Osteoblast (primary cell): ENCODE measurements around the gene CROT. TPM values are rescaled to one million over a fixed set of nuclear protein-coding genes. Genes with fewer than 3 reads are reported as not detected.

ENCODE experiments used
- DNase-seq: peaks from one replicate; pipeline ENCODE4 v3.0.0; 2011; ENCODE audit warnings: low spot score, mixed read lengths; ENCODE audit not compliant: insufficient read length; ENCODE audit errors: missing footprints
- H2AFZ ChIP-seq: 2 replicates; pipeline ENCODE4 v1.6.0; 2011; ENCODE audit warnings: mild to moderate bottlenecking, low read length
- H3K27ac ChIP-seq: 2 replicates; pipeline ENCODE4 v1.5.1; 2011; ENCODE audit warnings: mild to moderate bottlenecking, low read depth, low read length, moderate library complexity
- H3K27me3 ChIP-seq: 2 replicates; pipeline ENCODE4 v1.6.0; 2012; ENCODE audit warnings: mild to moderate bottlenecking, control low read depth, inconsistent platforms, low read length, moderate library complexity; ENCODE audit not compliant: insufficient read depth
- H3K36me3 ChIP-seq: 2 replicates; pipeline ENCODE4 v1.5.1; 2011; ENCODE audit warnings: mild to moderate bottlenecking, low read length, control low read depth, moderate library complexity; ENCODE audit not compliant: insufficient read depth
- H3K4me1 ChIP-seq: 2 replicates; pipeline ENCODE4 v1.5.1; 2011; ENCODE audit warnings: mild to moderate bottlenecking, low read length, control low read depth, moderate library complexity; ENCODE audit not compliant: insufficient read depth
- H3K4me2 ChIP-seq: 2 replicates; pipeline ENCODE4 v1.6.0; 2011; ENCODE audit warnings: mild to moderate bottlenecking, low read length; ENCODE audit not compliant: insufficient read depth
- H3K4me3 ChIP-seq: fragments of 200-600 bp; sonication (generic); 3 replicates; pipeline ENCODE4 v1.5.1; 2012; ENCODE audit warnings: mild to moderate bottlenecking, low read length, inconsistent platforms; ENCODE audit not compliant: insufficient read depth
- H3K79me2 ChIP-seq: 2 replicates; pipeline ENCODE4 v1.6.0; 2012; ENCODE audit warnings: mild to moderate bottlenecking, low read length, control low read depth, inconsistent platforms; ENCODE audit not compliant: insufficient read depth
- H3K9me3 ChIP-seq: 2 replicates; pipeline ENCODE4 v1.5.1; 2011; ENCODE audit warnings: low read depth, low read length, control low read depth
- H4K20me1 ChIP-seq: 2 replicates; pipeline ENCODE4 v1.6.0; 2012; ENCODE audit warnings: mild to moderate bottlenecking, low read length, control low read depth; ENCODE audit not compliant: insufficient read depth
- total RNA-seq: library from RNA; depleted of rRNA; stranded (reverse); fragments of >200 nt; gene quantifications from 2 replicates; pipeline ENCODE4 v1.2.3, GENCODE V29; 2012
- TF ChIP-seq, protein P1 (sequence below): IDR thresholded peaks from 2 replicates; pipeline ENCODE4 v1.5.1; 2011; ENCODE audit warnings: mild to moderate bottlenecking, low read depth, low read length, moderate library complexity; ENCODE audit errors: extremely low read depth

CROT gene
- total RNA-seq, 1 donor: 14.8 TPM

DNA sequence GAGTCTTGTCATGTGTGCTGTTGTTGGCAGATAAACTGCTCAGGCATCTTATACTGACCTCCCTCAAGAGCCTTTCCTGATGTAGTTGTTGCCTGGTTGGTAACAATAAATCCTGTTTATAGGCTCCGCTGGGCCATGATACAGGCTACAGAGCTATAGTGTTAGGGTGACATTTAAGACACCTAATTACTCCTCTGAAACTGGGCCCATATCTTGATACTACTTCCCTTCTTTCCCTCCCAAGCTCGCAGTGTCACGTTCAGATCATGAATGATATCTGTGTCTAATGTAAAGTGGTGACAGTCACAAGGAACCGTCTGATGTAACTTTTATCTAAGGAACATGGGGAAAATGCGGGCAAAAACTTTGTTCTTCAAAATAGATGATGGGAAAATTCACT is 35.4 kb downstream of the CROT start:
- Histone ChIP-seq H3K4me1 (no peaks in the 10 kb centered on the region), H3K4me2 (no peak overlapping the region), H3K4me3 (no peak overlapping the region), H3K27me3 (no peaks in the 10 kb centered on the region), H3K79me2 (no peaks in the 10 kb centered on the region), H3K36me3 (no peaks in the 10 kb centered on the region), H4K20me1 (no peaks in the 10 kb centered on the region), H2AFZ (no peak overlapping the region), H3K27ac (no peak overlapping the region), H3K9me3 (no peaks in the 10 kb centered on the region)
- TF ChIP-seq, protein P1, sequence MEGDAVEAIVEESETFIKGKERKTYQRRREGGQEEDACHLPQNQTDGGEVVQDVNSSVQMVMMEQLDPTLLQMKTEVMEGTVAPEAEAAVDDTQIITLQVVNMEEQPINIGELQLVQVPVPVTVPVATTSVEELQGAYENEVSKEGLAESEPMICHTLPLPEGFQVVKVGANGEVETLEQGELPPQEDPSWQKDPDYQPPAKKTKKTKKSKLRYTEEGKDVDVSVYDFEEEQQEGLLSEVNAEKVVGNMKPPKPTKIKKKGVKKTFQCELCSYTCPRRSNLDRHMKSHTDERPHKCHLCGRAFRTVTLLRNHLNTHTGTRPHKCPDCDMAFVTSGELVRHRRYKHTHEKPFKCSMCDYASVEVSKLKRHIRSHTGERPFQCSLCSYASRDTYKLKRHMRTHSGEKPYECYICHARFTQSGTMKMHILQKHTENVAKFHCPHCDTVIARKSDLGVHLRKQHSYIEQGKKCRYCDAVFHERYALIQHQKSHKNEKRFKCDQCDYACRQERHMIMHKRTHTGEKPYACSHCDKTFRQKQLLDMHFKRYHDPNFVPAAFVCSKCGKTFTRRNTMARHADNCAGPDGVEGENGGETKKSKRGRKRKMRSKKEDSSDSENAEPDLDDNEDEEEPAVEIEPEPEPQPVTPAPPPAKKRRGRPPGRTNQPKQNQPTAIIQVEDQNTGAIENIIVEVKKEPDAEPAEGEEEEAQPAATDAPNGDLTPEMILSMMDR: no peak
- DNase-seq: no peak

DNA sequence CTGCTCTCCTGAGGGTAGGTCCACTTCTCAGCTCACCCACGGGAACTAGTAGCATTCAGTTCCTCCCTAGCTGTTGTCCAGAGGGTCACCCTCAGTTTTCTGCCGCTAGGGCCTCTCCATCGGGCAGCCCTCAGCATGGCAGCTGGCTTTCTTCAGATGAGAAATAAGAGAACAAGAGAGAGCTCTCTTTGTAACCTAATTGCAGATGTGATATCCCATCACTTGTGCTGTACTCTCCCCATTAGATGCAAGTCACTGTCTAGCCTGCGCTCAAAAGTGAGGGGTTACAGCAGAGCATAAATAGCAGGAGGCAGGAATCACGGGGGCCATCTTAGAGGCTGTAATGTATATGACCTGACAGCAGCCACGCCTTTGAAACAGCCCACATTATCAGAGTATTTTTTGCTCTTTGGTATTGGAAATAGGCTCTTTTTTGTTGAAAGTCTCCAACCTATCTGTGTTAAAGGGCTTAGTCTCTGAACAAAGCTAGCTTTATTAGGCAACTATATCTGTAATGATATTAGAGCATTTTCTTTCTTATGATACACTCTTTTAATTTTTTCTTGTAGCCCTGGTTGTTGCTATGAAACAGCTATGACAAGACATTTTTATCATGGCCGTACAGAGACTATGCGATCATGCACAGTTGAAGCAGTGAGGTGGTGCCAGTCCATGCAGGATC is 45.7 kb downstream of the CROT start:
- Histone ChIP-seq H3K4me2 (no peak overlapping the region), H4K20me1 (no peaks in the 10 kb centered on the region), H3K4me3 (no peak overlapping the region), H3K27me3 (no peaks in the 10 kb centered on the region), H2AFZ (no peak overlapping the region), H3K27ac (no peak overlapping the region), H3K79me2 (no peaks in the 10 kb centered on the region), H3K36me3 (no peaks in the 10 kb centered on the region), H3K4me1 (no peaks in the 10 kb centered on the region), H3K9me3 (no peaks in the 10 kb centered on the region)
- TF ChIP-seq, protein P1: no peak
- DNase-seq: no peak

DNA sequence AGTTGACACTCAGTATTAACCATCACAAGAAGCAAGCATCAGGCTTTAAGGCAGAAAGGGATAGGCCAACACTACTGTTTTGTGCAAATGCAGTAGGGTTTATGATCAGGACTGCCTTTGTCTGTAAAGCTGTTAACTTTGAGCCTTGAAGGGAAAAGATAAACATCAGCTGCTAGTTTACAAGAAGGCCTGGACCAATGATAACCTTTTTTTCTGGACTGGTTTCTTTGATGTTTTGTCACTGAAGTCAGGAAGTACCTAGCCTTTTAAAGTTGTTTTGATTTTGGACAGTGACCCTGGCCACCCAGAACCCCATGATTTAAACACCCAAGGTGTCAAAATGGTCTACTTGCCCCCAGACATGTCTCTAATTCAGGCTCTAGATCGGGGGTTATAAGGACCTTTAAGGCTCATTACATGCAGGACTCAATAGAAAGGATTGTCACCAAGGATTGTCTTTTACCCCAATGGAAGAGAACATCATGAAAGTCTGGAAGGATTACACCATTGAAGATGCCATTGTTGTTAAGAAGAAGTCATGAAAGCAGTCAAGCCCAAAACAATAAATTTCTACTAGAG is 50.1 kb downstream of the CROT start:
- no peaks in the 10 kb centered on the region for H4K20me1 ChIP-seq
- no peak overlapping the region for H2AFZ ChIP-seq
- no peaks in the 10 kb centered on the region for H3K9me3 ChIP-seq
- H3K27me3 ChIP-seq: no peaks in the 10 kb centered on the region
- no peaks in the 10 kb centered on the region for H3K79me2 ChIP-seq
- peaks cover 8% of the 10 kb centered on the region for H3K4me1 ChIP-seq
- no peak overlapping the region for H3K4me2 ChIP-seq
- no peak overlapping the region for H3K4me3 ChIP-seq
- TF ChIP-seq, protein P1: no peak
- H3K36me3 ChIP-seq: no peaks in the 10 kb centered on the region
- no peak for DNase-seq
- H3K27ac ChIP-seq: no peak overlapping the region

DNA sequence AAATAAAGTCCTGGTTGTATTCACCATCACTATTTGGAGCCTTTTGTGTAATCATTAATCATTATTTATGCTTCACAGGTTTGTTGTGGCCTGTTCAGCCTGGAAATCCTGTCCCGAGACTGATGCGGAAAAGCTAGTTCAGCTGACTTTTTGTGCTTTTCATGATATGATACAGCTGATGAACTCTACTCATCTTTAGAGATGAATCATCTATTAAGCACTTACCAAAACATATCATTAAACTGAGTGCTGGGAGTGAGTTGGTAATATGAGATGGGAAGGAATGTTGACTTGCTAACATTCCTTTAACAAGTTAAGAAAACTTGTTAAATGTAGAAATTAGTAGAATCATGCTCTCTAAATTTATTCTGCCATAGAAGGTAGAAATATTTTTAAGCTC is 53.0 kb downstream of the CROT start:
- H3K36me3 ChIP-seq: no peaks in the 10 kb centered on the region
- H3K4me3 ChIP-seq: no peak overlapping the region
- no peak for DNase-seq
- H3K79me2 ChIP-seq: no peaks in the 10 kb centered on the region
- H3K9me3 ChIP-seq: no peaks in the 10 kb centered on the region
- H3K27me3 ChIP-seq: no peaks in the 10 kb centered on the region
- no peak overlapping the region for H3K27ac ChIP-seq
- no peaks in the 10 kb centered on the region for H4K20me1 ChIP-seq
- TF ChIP-seq, protein P1: no peak
- peaks cover 8% of the 10 kb centered on the region for H3K4me1 ChIP-seq
- H3K4me2 ChIP-seq: no peak overlapping the region
- no peak overlapping the region for H2AFZ ChIP-seq
